K562 (cell line): ENCODE data around the gene INPP5D. TPM values are rescaled to one million over a fixed set of nuclear protein-coding genes. Genes with fewer than 3 reads are reported as not detected.

Experiments used
- ATAC-seq: fragments of 200-7000 bp; cut with Tn5 transposase; 3 replicates; pipeline ENCODE4 v1.9.1; 2020; ENCODE audit warnings: moderate library complexity
- BruUV-seq: library from RNA; stranded (reverse); fragments of 400-500 nt; replicated peaks from 2 replicates; lab custom pipeline; 2021; lab: Mats Ljungman, UMichigan
- CTCF ChIA-PET: fragments of 300-600 bp; formaldehyde crosslinking; extraction: SDS; loops from one replicate; lab custom pipeline; 2021; ENCODE audit warnings: low intra/inter-chr PET ratio; lab: Yijun Ruan, JAX
- POLR2A ChIA-PET: fragments of 300-600, 350-650 bp; sonication (Branson Sonifier 250); formaldehyde crosslinking; extraction: SDS; loops from one replicate; lab custom pipeline; 2021; ENCODE audit warnings: antibody characterized with exemption, inconsistent platforms; lab: Yijun Ruan, JAX
- DNase-seq, 4 experiments: peaks; one replicate each; pipeline versions ENCODE4 v3.0.0 to v3.0.0-alpha.2; 2011 to 2018; ENCODE audit warnings: low spot score in 3 of 4, mixed read lengths in 3 of 4; ENCODE audit errors: extremely low read depth in 1 of 4
- FAIRE-seq: peaks from 2 replicates; lab custom pipeline; 2011; peaks lifted over from hg19 to GRCh38; lab: Jason Lieb, UNC
- H2AFZ ChIP-seq: 2 replicates; pipeline ENCODE4 v1.6.0; 2011; ENCODE audit warnings: low read depth, low read length, control low read depth, inconsistent platforms
- H3K27ac ChIP-seq: fragments of 200-600 bp; 3 replicates; pipeline ENCODE4 v1.8.0; 2011; ENCODE audit warnings: low read depth, mild to moderate bottlenecking, control low read depth, inconsistent platforms, low read length, moderate library complexity, mixed read lengths; ENCODE audit errors: extremely low read depth
- H3K27me3 ChIP-seq, 2 experiments: fragments of 300-600 bp in 1 of 2; 2 replicates in 1 of 2; 3 replicates in 1 of 2; pipeline versions ENCODE4 v1.6.0 to v1.8.0; 2011; ENCODE audit warnings: inconsistent platforms in 2 of 2, low read length in 2 of 2, mild to moderate bottlenecking in 1 of 2, mixed read lengths in 1 of 2, moderate library complexity in 1 of 2; ENCODE audit not compliant: control insufficient read depth in 2 of 2, insufficient read depth in 2 of 2
- H3K36me3 ChIP-seq: fragments of 300-600 bp; 3 replicates; pipeline ENCODE4 v1.8.0; 2011; ENCODE audit warnings: mild to moderate bottlenecking, low read length, inconsistent platforms; ENCODE audit not compliant: control insufficient read depth, insufficient read depth
- H3K4me1 ChIP-seq, 2 experiments: fragments of 200-600 bp in 1 of 2; replicated peaks in 1 of 2; 2 replicates in 1 of 2; 3 replicates in 1 of 2; pipeline versions ENCODE4 v1.5.1 to v1.8.0; 2011; ENCODE audit warnings: inconsistent platforms in 2 of 2, low read length in 2 of 2, mild to moderate bottlenecking in 1 of 2, mixed read lengths in 1 of 2, moderate library complexity in 1 of 2; ENCODE audit not compliant: control insufficient read depth in 2 of 2, insufficient read depth in 2 of 2
- H3K4me2 ChIP-seq: 2 replicates; pipeline ENCODE4 v1.6.1; 2011; ENCODE audit warnings: low read length, control low read depth, inconsistent platforms, mixed read lengths; ENCODE audit not compliant: insufficient read depth
- H3K4me3 ChIP-seq: fragments of 200-600 bp; sonication (generic), shearing (Covaris generic); 2 replicates; pipeline ENCODE4 v1.5.1; 2016; ENCODE audit warnings: control low read depth, inconsistent platforms
- H3K79me2 ChIP-seq: fragments of 200-600 bp; 3 replicates; pipeline ENCODE4 v1.8.0; 2011; ENCODE audit warnings: low read length, inconsistent platforms; ENCODE audit not compliant: control insufficient read depth, insufficient read depth
- H3K9ac ChIP-seq, 2 experiments: 2 replicates each; pipeline versions ENCODE4 v1.6.0 to v1.6.1; 2011; ENCODE audit warnings: low read depth in 2 of 2, low read length in 2 of 2, control low read depth in 1 of 2, inconsistent platforms in 1 of 2, mild to moderate bottlenecking in 1 of 2, mixed read lengths in 1 of 2; ENCODE audit not compliant: insufficient read depth in 1 of 2
- H3K9me1 ChIP-seq: one replicate; pipeline ENCODE4 v1.6.0; 2011; ENCODE audit warnings: inconsistent platforms, mild to moderate bottlenecking, low read length, moderate library complexity; ENCODE audit not compliant: control insufficient read depth, insufficient read depth
- H3K9me3 ChIP-seq: replicated peaks from 2 replicates; pipeline ENCODE4 v1.5.1; 2011; ENCODE audit warnings: low read depth, low read length, inconsistent platforms; ENCODE audit not compliant: control insufficient read depth, insufficient read depth
- H4K20me1 ChIP-seq: replicated peaks from 2 replicates; pipeline ENCODE4 v1.6.1; 2011; ENCODE audit warnings: low read length, inconsistent platforms, mixed read lengths; ENCODE audit not compliant: control insufficient read depth, insufficient read depth
- CBX3 ChIP-seq, 2 experiments: IDR thresholded peaks; 1 replicate in 1 of 2; 2 replicates in 1 of 2; pipeline ENCODE4 v1.6.1; 2012; ENCODE audit warnings: inconsistent platforms in 2 of 2, low read length in 2 of 2, borderline replicate concordance in 1 of 2, control low read depth in 1 of 2
- CHD7 ChIP-seq: fragments of 200-600 bp; sonication (generic); IDR thresholded peaks from one replicate; pipeline ENCODE4 v1.6.1; 2012; ENCODE audit warnings: mild to moderate bottlenecking, low read depth, low read length, inconsistent platforms
- COPS2 ChIP-seq: fragments of 450-650 bp; conservative IDR thresholded peaks from 2 replicates; pipeline ENCODE4 v1.6.1; 2016; ENCODE audit warnings: mild to moderate bottlenecking, moderate library complexity
- FOXM1 ChIP-seq, 2 experiments: fragments of 450-650 bp in 1 of 2; sonication (generic) in 1 of 2; formaldehyde crosslinking in 1 of 2; IDR thresholded peaks; 2 replicates each; pipeline versions ENCODE4 v1.6.1 to v1.9.0; 2017 to 2022; ENCODE audit warnings: low read depth in 2 of 2, mild to moderate bottlenecking in 2 of 2, missing genetic modification reagents in 1 of 2, moderate library complexity in 1 of 2
- HLTF ChIP-seq: fragments of 450-650 bp; IDR thresholded peaks from 2 replicates; pipeline ENCODE4 v1.6.1; 2016
- PHF21A ChIP-seq: fragments of 450-650 bp; IDR thresholded peaks from 2 replicates; pipeline ENCODE4 v1.6.1; 2017; ENCODE audit warnings: low read depth, borderline replicate concordance
- RUNX1 ChIP-seq: sonication (generic); IDR thresholded peaks from 2 replicates; pipeline ENCODE4 v1.6.1; 2016; ENCODE audit warnings: antibody characterized with exemption, low read depth
- SRSF7 ChIP-seq: fragments of 200-400 bp; formaldehyde crosslinking; optimal IDR thresholded peaks from 2 replicates; pipeline ENCODE3; 2017; ENCODE audit warnings: mild to moderate bottlenecking, low read depth, low read length
- TAF15 ChIP-seq: fragments of 200-400 bp; formaldehyde crosslinking; IDR thresholded peaks from 2 replicates; pipeline ENCODE4 v1.6.1; 2017; ENCODE audit warnings: mild to moderate bottlenecking, low read depth, low read length, moderate library complexity
- TRIM28 ChIP-seq: fragments of 450-650 bp; IDR thresholded peaks from 2 replicates; pipeline ENCODE4 v1.6.1; 2017
- ZNF431 ChIP-seq: sonication (generic); formaldehyde crosslinking; IDR thresholded peaks from 2 replicates; pipeline ENCODE4 v1.8.0; 2022; ENCODE audit warnings: mild to moderate bottlenecking, missing genetic modification reagents
- ZNF696 ChIP-seq: fragments of 250-450 bp; sonication (Bioruptor Pico); conservative IDR thresholded peaks from 2 replicates; pipeline ENCODE4 v1.4.0; 2020; ENCODE audit warnings: mild to moderate bottlenecking, moderate library complexity
- WGBS: fragments of 100-300 bp; shearing (Covaris generic); methylation state at CpG from one replicate; pipeline ENCODE4 v1.1.6; 2016; ENCODE audit warnings: low coverage, mixed read lengths; ENCODE audit not compliant: insufficient coverage; ENCODE audit errors: missing lambda C conversion rate; 5-methylcytosine and 5-hydroxymethylcytosine counted together
- in situ Hi-C: fragments of 300-500 bp; cut with MboI; formaldehyde crosslinking; loops from 4 replicates; pipeline ENCODE4 v1.15.0; 2018; ENCODE audit warnings: inconsistent platforms, mixed read lengths
- intact Hi-C: fragments of 100-400 bp; cut with micrococcal nuclease; formaldehyde crosslinking; loops from 2 replicates; pipeline ENCODE4 v1.14.2; 2022
- polyA plus RNA-seq, 8 experiments: library from polyadenylated mRNA; depleted of rRNA in 4 of 8; stranded (reverse) in 5 of 8; unstranded in 3 of 8; fragments of >200 nt; fragmentation: Nextera tagmentation in 2 of 8; fragmentation: Illumina TruSeq in 1 of 8; extraction: Ambion mirVana in 2 of 8; extraction: Trizol in 1 of 8; gene quantifications; 2 replicates each; pipeline versions ENCODE4 v1.2.1 to v1.2.3, GENCODE V29; 2011 to 2014; ENCODE audit warnings: inconsistent platforms in 1 of 8, missing spikeins in 1 of 8
- total RNA-seq, 7 experiments: library from RNA; depleted of rRNA in 6 of 7; stranded (reverse); fragments of >200 nt in 6 of 7; fragmentation: Illumina TruSeq in 2 of 7; extraction: Trizol in 2 of 7; gene quantifications; 2 replicates each; pipeline versions ENCODE4 v1.2.1 to v1.2.3, GENCODE V29; 2011 to 2021; ENCODE audit warnings: low replicate concordance in 1 of 7

The INPP5D gene
- total and polyA plus RNA-seq, 9 of the 15 experiments (the other 6 are each of a cell fraction or from before 2014, with no cell fraction given): 0.55 to 6.2 (median 2.2) TPM

GRCh38 chr2:233250568-233250967 is 190.4 kb downstream of the INPP5D start:
- POLR2A ChIA-PET: no interaction called here
- TF ChIP-seq ZNF696 (CRISPR knock-in tag) (no peak), PHF21A (no peak), RUNX1 (no peak), CHD7 (no peak), TRIM28 (peak; percentile 39; the same call in 1 of the 2 replicates), TAF15 (no peak), ZNF431 (CRISPR knock-in tag) (no peak), FOXM1 (IDR thresholded peaks at IDR 0.05; ENCODE audit: low read depth) (no peak), FOXM1 (CRISPR knock-in tag; IDR thresholded peaks at IDR 0.05; ENCODE audit: low read depth) (no peak), HLTF (peak; percentile 97), CBX3 (IDR thresholded peaks at IDR 0.05; ENCODE audit: borderline replicate concordance in 1 of 2, low read length in 2 of 2) (peak in 1 of 2 experiments; percentile 12; a peak in 1 of 3 replicates), SRSF7 (no peak), COPS2 (no peak)
- in situ Hi-C loops: loop anchor here (25.0 kb wide), 1 partner anchor 638 kb away; no protein-coding TSS in a partner anchor
- Histone ChIP-seq H3K27me3 (no peaks in the 10 kb centered on the region), H3K9me3 (peaks cover 12% of the 10 kb centered on the region), H3K9me1 (no peaks in the 10 kb centered on the region), H3K4me3 (no peak overlapping the region), H3K79me2 (peaks cover 39% of the 10 kb centered on the region), H3K27ac (peak overlapping the region; percentile 75), H3K9ac (peak overlapping the region in 1 of 2 experiments; percentile 56; a peak in 1 of 4 replicates), H3K4me1 (peaks cover 0 to 7% of the 10 kb centered on the region in 2 experiments; a peak in 2 of 5 replicates), H2AFZ (peak overlapping the region; percentile 100), H3K36me3 (peaks cover 22% of the 10 kb centered on the region; the same call in 2 of the 3 replicates), H3K4me2 (no peak overlapping the region), H4K20me1 (no peaks in the 10 kb centered on the region)
- DNase-seq (no peak), ATAC-seq (no peak), FAIRE-seq (no peak)
- no TSS peak for BruUV-seq
- 85% methylated on average over 8 of the region's 9 CpGs for WGBS
- CTCF ChIA-PET: interaction anchor here (1.0 to 1.2 kb wide), 3 partner anchors 396 to 442 kb away, joined by 3 read pairs; no protein-coding TSS in a partner anchor
- intact Hi-C loops: loop anchor here (5.0 to 10.0 kb wide), 2 partner anchors 206 to 398 kb away; no protein-coding TSS in a partner anchor
